Epidermal melanocyte (primary cell): Measurements from ENCODE around the gene TUNAR.
"Not testable (repeated sequence)": the region's sequence is repeated elsewhere in the genome, so short reads cannot be mapped to it uniquely, and the experiment has no call there.

Experiments used
- DNase-seq: peaks from one replicate; pipeline ENCODE4 v3.0.0; 2011; ENCODE audit warnings: low spot score; ENCODE audit not compliant: insufficient read length

TUNAR gene

DNA sequence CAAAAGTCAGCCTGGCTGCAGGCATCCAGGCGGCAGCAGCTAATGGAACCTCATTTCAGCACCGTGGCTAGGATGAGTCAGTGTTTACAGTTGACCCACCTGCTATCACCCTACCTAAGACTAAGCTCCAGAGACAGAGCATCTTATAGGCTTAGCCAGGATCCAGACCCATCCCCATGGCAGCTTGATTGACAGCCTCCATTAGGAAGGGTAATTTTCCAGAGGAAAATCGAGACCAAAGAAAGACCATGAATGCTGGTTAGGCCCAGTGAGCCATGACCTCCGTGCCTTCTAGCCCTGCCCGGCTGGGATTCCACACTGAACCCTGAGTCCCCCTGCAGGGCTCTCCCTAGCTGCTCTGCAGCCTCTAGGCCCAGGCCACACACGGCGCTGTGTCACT lies 38.7 kb downstream of the TUNAR start:
- DNase-seq: no peak

DNA sequence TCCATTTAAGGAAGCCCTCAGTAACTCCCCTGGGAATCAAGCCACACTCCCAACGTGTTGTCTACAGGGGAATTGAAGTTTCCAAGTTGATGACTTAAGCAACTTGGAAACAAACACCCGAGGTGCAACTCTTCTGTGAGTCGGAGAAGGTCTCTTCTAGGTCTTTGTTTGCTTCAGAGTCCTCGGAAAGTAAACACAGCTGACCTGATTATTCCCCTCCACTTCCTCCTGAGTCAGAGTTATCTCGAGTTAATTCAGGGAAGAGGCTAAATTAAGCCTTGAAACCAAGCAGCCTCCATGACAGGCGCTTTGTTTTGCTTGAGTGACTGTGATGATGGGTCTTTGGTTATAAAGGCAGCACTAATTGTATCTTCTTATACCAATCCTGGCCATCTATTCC lies 41.8 kb downstream of the TUNAR start:
- no peak for DNase-seq

DNA sequence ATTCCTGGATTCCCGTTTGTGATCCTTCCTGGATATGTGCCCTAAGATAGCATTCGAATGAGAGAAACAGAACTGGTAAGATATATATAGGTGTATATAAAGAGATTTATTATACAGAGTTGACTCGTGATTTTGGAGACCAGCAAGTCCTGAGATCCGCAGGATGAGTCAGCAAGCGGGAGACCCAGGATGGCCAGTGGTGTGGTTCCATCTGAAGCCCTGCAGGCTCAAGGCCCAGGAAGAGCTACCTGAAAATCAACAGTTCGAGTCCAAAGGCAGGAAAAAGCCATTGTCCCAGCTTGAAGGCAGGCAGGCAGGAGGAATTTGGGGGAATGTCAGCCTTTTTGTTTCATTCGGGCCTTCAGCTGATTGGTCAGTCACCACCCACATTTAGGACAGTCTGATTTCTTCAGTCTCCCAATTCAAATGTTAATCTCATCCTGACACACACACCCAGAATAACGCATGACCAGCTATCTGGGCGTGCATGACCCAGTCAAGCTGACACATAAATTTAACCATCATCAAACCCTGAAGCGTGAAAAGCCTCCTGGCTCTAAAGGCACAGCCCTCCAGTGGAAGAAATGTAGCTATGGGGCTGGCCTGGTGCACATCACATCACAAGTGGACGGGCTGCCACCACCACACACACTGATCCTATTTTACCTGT lies 44.3 kb downstream of the TUNAR start:
- DNase-seq: no peak

DNA sequence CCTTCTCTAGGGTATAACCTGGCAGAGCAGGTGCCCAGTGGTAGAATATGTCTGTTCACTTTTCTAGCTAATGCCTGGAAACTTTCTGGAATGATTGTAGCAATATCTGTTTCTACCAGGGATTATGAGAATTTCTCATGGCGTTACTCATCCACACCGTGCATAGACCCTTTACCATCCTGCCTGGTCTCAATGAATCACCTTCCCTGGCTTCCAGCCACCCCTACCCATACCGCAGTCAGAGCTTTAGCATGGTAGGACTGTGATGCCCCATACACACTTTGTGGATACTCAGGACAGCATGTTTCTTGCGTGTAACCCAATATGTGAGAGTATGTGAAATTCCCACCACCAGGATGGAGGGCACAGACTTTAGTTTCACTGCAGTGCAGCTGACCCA lies 45.4 kb downstream of the TUNAR start:
- no peak for DNase-seq

DNA sequence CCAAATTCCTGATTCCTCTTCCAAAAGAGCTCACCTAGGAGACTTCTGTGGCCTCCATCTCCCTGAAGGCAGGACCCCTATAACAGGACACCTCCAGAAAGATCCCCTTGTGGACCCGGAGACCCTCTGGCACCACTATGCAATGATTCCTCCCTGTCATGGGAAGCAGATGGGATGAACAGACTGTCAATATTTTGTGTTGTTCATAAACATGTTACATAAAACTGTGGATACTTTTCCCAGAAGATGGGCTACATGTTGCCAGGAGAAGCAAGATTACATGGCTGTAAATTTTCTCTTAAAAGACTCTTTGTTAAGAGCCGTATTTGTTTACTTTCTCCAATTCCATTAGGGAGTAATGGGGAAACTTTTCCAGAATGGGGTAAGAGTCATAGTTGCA lies 52.1 kb downstream of the TUNAR start:
- no peak for DNase-seq

DNA sequence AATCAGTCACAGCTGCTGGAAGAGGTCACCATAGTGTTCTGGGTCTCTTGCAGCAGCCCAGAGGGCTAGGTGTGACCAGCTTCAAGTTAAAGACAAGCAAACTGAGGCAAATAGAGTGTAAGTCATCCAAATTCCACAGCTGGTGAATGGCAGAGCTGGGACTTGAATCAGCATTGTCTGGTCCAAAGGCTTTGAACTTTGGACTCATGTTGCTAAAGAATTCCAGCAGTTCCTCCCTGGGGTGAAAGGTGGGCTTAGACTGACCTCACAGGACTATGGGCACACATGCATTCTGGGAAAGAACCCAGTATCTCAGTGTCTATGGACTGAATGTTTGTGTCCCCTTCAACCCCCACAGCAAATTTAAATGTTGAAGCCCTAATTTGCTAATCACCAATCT lies 54.8 kb downstream of the TUNAR start:
- no peak for DNase-seq

DNA sequence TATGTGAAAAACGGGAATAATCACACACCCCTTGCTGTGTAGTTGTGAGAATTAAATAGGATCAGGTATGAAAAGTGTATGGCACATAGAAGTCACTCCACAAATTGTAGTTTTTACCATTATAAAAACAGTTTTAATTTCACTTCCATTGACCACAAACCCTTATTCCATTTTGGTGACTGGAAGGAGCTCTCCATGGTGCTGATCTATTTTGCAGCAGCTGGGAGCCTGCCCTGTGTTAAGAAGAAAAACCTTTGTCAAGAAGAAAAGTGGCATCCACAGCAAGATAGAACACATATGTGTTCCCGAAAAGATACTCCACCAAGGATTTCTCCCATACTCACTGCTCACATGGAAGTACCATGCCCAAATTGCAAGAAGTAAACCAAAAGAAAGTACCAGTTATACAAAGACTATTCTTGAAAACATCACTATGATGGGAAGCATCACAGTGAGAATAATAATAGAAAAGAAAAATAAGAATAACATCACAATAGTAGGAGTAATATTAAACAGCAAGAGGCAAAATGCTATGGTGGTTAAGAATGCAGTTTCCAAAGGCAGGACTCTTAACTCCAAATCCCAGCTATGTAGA lies 58.7 kb downstream of the TUNAR start:
- no peak for DNase-seq

DNA sequence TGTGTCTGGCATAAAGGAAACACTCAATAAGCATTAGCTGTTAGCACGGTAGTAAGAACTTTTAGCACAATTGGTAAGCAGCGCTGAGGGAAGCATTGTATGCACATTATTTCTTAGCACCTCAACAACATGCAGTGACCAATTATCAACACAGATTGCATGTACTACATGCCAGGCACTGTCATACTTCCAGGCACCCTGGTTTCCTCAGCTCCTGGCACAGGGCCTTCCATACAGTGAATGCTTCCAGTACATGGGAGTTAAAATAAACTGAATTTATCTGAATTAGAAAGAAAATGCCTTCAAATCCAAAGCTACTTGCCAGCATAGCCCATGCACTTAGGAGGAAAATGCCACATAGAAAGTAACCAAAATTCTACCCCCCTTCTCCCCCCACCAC lies 59.4 kb downstream of the TUNAR start:
- DNase-seq: no peak

DNA sequence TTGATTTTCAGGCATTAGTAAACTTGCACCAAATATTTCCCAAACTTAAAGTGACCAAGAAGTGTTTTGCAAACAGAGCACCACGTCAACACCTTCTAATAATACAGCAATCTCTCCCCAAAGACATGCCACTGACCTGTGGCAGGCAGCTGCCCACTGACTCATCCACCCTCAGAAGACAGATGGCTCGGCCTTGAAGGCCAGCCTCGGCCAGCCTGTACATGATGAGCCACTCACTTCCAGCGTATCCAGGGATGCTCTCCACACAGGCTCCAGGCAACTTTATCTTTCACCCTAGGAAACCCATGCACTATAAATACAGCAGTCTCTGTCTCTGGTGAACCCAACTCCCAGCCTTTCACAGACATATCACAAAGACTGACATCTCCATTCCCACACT lies 62.7 kb downstream of the TUNAR start:
- no peak for DNase-seq

DNA sequence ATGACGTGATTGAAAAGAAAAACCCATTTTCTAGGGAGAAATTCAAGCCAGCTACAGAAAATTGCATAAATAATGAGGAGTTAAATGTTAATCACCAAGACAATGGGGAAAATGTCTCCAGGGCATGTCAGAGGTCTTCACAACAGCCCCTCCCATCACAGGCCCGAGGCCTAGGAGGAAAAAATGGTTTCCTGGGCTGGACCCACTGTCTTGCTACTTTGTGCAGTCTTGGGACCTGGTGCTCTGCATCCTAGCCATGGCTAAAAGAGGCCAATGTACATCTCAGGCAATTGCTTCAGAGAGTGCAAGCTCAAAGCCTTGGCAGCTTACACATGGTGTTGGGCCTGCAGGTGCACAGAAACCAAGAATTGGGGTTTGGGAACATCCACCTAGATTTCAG lies 65.3 kb downstream of the TUNAR start:
- no peak for DNase-seq

DNA sequence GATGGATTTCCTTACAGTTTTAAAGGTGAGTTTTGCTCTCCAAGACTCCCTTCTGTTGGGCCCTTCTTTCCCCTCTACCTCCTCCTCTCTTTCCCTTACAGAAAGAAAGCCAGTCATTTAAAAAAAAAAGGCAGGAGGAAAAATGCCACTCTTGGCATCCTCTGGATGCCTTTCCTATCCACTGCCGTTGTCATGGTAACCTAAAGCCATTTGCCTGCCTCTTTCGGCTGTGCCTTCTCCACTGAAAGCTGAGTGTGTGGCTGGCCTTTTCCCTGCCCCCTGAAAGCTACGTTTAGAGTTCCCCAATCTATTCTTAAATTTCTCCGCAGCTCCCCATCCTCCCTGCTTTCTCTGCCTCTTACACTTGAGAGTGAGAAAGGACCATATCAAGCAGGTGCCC lies 67.1 kb downstream of the TUNAR start:
- no peak for DNase-seq

DNA sequence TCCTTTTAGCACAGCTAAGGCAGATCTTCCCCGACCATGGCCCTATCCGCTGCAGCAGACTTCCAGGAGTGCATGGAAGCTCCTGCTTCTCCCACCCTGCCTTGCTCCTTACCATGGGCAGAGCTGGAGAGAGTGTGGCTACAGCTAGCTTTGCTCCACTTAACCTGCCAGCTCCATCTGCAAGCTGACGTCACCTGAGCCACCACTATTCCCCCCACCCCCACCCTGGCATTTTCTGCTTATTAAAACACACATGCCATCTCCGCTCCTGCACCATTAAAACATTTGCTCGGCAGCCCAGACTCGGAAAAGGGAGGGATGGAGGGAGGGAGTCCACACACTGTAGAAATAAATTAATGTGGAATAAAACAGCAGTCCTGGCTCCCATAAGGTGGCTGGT lies 67.8 kb downstream of the TUNAR start:
- DNase-seq: no peak

DNA sequence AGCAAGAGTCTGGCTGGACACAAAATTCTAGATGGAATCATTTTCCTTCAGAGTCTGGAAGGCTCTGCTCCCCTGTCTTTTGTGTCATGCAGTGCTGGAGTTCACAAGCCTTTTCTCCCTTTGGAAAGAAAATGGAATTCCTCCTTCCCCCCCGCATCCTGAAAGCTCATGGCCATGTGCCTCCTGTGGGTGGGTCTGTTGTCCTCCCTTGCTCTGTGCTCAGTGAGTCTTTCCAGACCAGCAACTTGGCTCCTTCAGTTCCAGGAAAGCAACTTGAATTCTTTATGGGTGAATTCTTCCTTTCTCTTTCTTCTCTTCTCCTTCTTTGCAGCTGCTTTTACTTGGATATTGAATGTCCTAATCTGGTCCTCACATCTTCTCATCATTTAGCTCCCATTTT lies 70.2 kb downstream of the TUNAR start:
- DNase-seq: no peak

DNA sequence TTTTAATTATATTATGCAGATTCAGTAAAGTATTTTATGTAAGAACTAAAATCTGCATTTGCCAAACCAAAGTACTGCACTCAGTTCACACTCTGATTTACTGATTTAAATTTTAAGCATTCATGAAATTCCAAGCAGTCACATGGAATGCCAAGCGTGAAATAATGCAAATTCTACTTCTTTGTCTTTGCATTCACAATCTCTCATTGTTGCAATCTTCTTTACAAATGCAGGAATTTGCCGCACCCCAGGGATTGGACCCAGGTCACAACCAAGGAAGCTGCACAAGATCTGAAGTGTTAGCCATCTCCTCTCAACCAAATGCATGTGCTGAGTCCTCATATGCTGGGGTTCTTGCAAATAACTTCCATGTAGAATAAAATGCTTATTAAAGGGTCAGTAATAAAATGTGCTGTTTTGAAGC lies 71.9 kb downstream of the TUNAR start:
- no peak for DNase-seq

DNA sequence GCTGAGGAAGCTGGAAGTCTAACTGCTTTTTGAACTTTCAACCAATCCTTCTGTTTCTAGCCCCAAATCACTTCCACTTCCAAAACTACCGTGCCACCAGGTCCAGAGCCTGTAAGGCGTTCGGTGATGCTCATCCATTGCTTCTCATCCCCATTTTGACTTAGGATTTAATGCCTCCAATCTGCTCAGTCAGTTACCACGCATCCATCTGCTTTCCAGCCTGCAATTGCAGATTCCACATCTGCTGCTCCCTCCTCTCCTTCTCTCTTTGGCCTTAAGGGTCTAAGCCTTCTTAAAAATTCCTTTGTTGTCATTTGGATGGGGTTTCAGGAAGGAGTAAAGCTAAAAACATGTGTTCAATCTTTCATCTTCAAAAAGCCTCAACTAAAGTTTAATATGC lies 74.7 kb downstream of the TUNAR start:
- no peak for DNase-seq

DNA sequence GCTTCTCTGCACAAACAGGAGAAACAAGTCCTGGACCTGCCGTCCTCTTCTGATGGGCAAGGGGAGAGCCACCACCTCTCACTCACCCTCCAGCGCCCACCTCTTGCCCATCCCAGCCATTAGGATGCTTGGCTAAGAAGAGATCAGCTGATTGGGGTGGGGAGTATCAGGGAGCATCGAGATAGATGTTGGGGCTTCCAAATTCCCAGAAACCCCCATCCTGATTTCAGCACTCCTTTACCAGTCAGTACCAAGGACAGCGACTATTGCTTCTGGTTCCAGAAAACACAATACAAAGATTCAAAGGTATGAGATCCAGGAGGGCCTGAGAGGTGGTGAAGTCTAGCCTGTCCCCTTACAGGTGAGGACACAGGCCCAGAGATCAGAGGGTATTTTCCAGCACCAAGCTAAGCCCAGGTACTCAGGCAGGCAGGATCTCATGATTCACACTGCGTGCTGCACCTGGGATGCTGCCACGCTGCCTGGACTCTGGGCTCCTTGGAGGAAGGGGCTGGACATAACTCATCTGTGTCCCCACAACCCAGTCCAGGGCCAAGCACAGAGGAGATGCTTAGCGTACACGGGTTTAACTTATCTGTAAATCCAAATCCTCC lies 76.6 kb downstream of the TUNAR start:
- DNase-seq: no peak

DNA sequence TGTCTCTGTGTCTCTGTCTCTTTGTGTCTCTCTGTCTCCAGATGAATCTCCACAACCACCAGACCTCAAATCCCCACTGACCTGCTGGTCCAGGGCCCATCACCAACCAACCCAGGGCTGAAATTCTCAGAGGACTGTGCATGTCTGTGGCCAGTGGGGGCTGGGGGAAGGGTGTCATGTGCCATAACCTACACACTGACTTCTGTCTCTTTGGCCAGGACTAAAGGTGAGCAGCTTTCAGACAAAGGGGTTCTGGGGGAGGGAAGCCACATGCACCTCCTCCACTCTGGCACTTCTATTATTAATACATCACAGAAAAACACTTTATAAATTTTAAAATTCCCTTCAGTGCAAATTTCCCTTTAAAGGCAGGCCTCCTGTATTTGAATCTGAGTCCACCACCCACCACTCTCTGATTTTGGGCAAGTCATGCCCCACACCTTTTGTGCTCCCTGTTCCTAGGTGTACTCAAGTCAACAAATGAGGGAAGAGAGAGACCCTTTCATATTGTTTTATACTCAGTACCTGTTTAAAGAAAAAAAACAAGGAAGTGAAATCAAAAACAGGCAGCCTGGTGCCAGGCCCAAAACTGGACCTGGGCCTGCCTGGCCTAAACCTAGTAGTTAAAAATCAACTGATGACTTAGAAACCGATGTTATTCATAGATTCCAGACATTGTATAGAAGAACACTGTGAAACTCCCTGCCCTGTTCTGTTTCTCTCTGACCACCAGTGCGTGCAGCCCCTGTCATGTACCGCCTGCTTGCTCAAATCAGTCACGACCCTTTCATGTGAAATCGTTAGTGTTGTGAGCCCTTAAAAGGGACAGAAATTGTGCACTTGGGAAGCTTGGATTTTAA lies 80.2 kb downstream of the TUNAR start:
- DNase-seq: no peak

DNA sequence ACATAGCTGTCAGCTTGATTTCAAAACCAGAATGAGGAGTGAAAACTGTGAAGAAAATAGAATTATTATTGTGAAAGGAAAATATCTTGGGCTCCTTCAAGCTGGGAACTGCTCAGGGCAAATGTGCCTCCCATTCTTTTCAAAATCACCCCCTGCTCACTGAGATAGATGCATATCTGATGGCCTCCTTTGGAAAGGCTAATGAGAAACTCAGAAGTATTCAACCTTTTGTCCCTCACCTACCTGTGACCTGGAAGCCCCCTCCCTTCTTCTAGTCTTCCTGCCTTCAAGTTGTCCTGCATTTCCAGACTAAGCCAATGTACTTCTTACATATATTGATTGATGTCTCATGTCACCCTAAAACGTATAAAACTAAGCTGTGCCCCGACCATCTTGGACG lies 81.5 kb downstream of the TUNAR start:
- DNase-seq: no peak

DNA sequence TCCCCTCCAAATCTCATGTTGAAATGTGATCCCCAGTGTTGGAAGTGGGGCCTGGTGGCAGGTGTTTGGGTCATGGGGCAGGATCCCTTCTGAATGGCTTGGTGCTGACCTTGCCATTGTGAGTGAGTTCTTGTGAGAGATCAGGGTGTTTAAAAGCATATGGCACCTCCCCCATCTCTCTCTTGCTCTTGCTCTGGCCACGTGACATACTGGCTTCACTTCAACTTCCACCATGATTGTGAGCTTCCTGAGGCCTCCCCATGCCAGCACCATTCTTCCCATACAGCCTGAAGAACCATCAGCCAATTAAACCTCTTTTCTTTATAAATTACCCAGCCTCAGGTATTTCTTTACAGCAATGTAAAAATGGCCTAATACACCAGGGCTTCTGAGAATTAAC lies 82.7 kb downstream of the TUNAR start:
- no peak for DNase-seq

DNA sequence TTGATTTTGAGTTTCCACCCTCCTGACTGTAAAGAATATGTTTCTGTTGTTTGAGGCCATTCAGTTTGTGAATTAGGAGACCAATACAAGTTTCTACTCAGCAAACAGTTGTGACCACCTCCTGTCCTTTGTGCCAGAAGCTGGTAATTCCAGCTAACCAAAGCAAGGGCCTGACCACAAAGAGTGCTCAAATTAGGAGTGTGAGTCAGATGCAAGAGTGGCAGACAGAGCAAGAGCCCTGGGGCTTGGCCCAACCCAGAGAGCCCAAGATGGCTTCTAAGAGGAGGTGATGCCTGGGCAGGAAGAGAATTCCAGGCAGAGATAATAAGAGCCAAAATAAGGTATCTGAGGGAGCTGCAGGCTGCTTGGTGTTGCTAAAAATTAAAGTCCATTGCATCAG lies 84.8 kb downstream of the TUNAR start:
- no peak for DNase-seq

DNA sequence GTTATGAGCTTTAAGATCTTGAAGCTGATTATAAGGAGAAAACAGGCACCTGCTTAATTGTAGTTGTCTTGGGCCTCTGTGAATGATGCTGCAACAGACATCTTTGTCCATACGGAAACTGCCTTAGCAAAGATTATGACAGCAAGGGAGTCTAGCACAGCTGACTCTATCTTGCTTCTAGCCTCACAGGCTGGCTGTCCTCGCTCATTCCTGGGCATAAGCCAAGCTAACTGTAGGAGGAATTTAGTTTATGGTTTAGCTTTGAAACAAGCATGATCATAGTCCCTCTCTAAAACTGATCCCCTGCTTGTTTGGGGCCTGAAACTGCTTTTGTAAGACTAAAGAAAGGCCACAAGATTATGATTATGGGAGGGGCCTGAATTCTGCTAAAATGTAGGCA lies 88.3 kb downstream of the TUNAR start:
- no peak for DNase-seq

DNA sequence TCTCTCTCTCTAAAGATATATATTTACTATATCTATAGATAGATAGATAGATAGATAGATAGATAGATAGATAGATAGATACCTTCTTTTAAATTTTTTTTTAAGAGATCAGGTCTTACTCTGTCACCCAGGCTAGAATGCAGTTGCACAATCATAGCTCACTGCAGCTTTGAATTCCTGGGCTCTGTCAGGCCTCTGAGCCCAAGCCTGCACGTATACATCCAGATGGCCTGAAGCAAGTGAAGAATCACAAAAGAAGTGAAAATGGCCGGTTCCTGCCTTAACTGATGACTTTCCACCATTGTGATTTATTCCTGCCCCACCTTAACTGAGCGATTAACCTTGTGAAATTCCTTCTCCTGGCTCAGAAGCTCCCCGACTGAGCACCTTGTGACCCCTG lies 91.4 kb downstream of the TUNAR start:
- DNase-seq: not testable (repeated sequence)
